Activated CD4-positive, alpha-beta T cell treated with anti-CD3 and anti-CD28 coated beads for 48 hours (primary cell): ENCODE measurements around the gene MAP2.

Experiments
- DNase-seq: peaks from one replicate; pipeline ENCODE4 v3.0.0-alpha.2; 2020

Gene MAP2

DNA sequence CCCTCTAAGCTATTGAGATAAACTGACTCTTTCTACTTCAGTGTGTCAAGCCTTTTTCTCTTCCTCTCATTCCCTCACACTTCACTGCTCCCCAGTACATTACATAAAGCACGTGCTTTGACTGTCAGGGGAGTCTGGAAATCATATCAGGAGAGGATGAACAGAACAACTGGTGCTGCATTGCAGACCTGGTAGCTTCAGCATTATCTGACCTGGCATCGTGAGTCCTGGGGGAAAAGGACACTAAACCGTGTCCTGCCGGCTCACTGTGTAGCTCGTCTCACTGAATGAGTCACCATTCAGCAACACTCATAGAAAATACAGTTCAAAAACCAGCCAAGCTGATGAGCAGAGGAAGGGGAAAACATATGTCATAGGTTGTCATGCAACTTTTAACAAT is 239.3 kb downstream of the MAP2 start:
- no peak for DNase-seq

DNA sequence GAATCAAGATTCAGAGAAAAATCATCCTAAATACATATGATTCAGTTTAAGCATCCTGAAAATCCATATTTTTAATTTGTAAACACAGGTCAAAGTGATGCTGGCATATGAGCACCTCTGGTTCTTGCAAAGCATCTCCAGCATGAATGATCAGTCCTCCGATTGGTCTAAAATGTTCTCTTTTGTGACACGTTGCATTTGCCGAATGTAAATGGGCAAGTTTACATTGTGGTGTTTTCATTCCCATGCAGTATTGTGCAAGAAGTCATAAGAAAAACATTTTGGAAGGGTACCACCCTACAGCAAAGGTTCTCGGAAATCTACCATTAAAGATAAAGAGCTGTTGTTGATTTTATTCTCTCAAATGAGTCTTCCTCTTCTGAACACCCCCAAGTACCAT is 239.8 kb downstream of the MAP2 start:
- no peak for DNase-seq

DNA sequence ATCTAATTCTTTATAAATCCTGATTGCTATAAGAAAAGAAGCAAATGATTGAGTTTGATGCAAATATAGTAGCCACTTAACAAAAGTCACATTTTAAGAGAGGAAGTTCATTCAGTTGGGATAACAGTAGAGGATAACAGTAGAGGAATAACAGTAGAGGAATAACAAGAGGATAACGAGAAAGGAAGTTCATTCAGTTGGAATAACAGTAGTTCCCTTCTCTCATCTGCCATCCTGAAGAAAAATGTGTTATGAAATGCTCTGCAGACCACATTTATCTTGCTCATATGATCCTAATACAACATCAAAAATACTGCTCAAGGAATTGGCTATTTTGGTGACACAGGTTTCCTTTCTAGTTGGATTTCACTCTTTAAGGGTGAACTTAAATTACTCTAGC is 242.4 kb downstream of the MAP2 start:
- DNase-seq, result no peak

DNA sequence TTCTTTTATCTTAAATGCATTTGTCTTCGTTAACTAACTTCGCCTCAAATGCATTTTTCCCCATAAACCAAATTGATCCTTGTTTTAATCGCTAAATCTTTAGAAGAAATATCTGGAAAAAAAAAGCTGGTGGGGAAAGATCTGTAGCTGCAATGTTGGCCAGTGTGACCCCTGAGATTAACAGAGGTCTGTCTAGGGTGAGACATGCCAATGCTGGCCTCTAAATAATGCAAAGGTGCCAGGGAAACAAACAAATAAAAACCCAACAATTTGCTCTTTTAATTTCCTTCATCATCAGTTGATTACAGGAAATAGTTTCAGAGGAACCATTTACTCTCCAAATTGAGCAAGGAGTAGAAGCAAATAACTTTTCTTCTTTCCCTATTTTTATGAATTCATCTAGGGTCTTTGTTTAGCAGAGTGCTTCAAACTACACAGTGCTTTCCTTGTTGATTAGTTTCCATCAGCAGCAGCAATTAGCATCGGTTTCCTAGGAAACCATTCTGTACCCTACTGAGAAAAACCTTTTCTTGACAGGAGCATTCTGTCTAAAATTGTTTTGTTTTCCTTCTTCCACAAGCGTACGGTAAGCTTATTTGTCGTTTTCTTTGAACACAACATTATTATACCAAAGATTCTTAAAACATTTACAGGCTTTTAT is 247.3 kb downstream of the MAP2 start:
- no peak for DNase-seq

DNA sequence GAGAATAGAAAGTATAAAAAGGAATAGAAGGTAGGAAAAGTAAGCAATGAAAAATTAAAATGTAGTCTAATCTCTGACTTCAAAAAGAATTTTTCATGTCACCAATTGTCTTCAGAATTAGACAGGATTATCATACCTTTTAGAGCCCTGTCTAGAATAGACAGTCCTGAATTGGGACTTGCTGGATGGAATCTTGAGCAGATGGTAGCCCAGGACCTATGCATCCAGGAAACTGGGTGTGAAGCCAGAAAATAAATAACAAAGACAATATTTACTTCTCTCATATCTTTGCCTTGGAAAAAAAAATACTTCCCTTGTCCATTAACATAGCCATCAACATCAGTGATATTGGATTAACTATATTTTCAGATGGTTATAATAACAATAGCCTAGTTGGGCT is 250.0 kb downstream of the MAP2 start:
- DNase-seq, result no peak

DNA sequence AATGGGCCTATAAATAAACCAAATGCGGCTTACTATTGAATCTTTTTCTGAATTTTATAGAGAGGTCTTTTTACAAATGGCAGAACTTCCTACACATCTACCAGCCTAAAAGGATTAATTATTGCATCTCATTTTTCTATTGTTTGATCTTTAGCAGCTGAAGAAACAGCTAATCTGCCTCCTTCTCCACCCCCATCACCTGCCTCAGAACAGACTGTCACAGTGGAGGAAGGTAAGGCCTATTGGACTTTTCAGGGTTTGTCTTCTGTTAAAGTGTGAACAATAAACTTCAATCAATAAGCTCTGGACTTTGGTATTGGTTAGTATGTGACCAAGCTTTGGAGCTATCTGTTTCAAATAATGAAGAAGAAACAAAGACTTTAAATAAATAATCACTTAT is 256.7 kb downstream of the MAP2 start:
- no peak for DNase-seq

DNA sequence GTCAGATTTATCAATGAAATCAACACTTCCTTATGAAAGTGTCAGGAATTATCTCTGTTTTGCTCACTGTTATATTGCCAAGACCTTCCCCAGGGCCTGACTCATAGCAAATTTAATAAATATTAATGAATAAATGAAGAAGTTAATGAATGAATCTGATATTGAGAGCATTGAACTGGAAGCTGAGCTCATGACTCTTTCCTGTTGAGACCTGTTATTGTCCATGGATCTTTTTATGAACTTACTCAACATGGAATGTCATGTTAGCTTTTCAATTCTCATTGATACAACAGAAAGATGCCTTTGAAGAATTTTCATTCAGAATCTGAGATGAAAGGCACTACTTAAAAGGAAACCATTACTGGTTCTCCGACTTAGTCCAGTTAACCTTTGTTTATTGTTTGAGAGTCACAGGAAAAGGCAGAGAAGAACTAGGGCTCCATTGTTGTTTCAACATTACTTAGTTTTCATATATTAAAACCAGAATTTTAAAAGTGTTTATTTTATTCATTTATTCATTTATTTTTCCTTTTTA is 257.4 kb downstream of the MAP2 start:
- DNase-seq, result no peak

DNA sequence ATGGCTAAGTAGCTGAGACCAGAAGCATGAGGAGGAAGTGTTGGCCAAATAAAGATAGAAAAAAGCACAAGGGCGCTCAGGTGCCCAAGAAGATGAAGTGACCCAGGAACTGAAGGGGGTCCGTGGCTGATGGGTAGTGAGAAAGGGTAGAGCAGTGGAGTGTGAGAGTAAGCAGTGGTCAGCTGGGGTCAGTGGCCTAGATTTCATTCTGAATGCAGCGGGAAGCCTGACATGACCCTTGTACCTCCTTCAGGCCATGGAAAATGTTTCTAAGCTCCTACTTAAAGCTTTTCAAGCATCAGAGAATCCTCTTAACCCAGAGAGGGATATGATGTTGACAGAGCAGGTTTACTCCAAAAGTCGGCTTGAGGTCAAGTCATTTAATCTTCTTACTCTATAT is 258.8 kb downstream of the MAP2 start:
- DNase-seq, result no peak

DNA sequence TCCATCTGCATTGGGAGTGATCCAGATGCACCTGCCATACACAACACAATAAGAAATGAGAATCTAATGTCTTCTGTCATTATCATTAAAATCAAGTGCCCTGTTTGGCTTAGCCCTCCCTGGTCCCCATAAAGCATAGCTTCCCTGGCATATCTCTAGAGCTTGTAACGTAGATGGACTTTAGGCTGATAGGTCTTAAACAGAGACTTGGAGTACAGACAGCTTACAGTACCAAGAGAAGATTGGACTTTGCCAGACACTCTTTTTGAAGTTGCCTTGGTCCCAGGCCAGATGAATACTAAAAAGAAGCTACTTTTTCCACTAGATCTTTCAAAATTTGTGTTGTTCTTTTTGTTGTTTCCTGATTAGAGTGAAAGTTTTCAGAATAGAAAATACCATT is 261.5 kb downstream of the MAP2 start:
- no peak for DNase-seq

DNA sequence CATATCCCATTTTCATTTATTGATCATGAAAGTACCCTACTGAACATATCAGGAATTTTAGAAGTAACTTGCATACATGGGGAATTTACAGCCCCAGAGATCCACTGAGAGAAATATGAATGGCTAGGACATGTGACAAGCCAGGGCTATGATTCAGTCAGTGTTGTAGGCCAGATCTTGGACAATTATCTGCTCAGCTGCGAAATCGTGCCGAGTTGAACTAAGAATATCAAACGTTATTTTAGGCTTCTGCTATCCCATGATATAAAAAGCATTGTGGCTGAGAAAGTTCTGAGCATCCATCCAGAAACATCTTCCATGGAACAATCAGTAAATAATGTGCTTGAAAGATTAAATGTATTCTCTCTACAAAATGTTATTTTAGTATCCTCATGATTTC is 262.1 kb downstream of the MAP2 start:
- DNase-seq, result no peak

DNA sequence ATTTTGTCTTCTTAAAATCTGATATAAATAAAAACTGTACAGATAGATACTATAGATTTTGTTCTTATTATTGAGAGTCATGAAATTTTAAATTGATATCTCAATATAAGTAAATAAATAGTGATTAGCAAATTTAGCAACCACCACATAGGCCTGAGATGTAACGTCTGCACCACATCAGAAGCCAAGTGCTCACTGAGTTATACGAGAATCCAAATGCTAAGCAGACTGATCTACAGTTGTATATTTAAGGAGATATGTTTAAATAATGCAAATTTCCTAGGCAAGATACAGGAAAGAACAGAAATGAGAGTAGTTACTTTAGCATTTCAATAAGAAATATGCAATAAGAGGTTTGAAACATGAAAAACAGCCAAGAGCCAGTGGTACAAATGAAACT is 262.6 kb downstream of the MAP2 start:
- DNase-seq, result no peak

DNA sequence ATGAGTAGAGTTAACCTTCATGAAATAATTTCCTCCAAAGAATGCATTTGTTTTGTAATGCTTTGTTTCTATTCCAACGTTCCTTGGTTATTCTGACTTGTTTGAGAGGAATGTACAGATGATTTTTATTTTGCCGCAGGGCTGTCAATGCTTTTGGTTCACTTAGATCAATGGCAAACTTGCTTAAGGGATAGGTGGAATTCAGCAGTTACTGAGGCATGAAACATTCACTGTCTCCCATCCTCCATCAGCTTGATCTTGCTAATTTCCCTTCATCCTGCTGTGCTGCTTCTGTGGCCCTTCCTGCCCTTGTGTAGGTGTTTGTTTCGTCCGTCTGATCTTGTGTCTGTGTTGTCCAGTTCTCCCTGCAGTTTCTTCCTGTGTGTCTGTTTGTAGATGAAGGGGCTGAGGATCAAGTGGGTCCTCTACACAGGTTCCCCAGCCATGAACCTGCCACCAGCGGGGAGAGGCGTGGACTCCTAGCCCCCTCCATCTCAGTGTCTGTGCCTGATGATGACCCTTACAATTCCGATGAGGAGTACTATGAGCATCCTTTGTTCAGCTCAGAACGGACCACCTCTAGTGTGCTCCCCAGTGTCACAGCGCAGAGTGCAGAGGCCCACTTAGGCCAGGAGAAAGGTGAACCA is 263.6 kb downstream of the MAP2 start:
- no peak for DNase-seq

DNA sequence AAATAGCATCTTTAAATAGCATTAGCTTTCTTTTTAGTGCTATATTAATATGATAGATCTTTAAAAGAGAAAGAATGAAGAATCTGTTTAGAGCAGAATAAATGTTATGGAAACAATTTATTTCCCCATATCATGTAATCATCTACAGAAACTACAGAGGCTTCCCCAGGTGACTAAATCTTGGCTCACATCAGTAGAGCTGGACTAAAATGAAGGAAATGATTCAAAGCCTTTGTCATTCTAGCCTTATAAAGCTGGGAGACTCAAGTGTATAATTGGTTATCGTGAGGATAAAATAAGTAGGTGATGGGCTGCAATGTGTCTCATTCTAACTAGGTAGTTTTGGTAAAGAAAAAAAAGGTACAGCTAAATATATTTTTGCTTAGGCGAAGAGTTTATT is 264.5 kb downstream of the MAP2 start:
- DNase-seq, result no peak

DNA sequence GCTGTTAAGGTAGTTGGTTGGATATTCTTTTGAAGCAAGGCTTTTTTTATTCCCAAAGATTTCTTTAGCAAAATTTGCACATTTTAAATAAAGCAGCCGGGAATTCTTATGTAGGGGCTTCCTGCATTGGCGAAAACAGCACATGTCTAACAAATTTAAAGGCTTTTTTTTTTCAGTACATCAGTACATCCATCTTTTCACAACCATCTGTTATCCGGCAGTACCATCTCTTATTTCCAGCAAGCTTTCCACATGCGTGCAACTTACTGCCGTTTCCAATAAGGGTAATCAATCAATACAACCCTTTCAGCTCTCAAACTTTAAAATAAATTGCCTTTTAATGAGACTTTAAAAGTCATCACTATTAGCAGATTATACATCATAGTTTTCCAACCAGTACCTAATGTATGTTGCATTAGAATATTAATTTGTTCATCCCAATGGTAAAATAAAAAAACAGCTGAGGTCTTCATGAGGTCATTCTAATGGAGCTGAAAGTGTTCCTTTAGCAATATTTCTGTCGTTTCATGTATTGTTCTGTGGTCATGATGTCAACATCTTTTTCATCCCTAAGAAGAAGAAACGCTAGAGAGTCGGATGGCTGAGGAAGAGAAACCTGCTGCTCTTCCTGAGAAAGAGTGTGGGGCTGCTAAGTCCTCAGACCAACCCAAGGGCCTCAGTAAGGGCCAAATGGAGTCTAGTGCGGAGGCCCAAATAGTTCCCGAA is 266.3 kb downstream of the MAP2 start:
- no peak for DNase-seq

DNA sequence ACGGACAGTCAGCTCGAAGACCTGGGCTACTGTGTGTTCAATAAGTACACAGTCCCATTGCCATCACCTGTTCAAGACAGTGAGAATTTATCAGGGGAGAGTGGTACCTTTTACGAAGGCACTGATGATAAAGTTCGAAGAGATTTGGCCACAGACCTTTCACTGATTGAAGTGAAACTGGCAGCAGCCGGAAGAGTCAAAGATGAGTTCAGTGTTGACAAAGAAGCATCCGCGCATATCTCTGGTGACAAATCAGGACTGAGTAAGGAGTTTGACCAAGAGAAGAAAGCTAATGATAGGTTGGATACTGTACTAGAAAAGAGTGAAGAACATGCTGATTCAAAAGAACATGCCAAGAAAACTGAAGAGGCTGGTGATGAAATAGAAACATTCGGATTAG is 270.9 kb downstream of the MAP2 start:
- DNase-seq, result no peak

DNA sequence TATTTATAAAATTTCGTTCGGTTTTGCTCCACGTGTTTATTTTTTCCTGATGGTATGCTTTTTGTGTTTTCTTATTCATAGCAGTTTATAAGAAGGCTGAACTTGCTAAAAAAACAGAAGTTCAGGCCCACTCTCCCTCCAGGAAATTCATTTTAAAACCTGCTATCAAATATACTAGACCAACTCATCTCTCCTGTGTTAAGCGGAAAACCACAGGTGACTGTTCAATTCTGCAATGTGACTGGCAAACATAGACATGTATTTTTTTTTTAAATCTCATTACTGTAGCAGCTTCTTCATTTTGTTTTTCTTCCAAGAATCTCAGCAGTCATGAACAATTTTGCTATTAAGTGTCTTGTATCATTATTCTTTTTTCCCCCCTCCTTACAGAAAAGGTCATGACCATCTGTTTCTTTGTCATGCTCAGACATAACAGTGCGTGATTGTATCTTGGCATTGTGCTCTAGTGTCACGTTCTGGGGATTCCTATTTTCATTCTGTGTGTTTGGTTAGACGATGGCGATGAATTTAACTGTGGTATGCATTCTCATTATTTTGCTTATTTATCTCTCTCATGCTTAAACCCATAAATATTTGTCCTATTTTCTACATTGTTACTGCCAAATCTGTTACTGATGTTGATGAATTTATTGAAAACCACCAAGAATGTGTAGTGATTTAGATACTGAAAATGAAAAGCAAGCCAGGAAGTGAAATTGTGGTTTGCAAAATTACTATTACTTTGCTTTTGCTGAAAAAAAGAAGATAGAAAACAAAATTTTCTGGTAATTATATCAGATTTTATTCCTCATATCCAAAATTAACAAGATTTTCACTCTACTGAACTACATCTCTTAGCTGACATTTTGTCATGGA is 273.2 kb downstream of the MAP2 start:
- no peak for DNase-seq

DNA sequence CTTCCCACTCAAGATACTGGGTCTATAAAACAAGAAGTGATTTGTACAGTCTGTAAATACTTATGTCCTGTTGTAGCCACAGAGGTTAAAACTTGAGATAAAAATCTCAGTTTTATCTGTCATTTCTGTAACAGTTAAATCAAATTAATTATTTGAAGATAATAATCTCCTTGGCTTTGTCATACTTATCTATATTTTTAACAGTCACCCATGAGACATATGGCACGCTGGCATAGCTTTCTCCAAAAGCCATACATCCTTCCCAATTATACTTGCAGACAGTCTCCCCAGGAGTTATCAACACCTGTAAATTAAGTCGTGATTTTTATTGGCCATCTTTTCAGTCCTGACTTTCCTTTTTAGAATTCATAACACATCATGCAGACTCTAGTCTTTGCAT is 278.9 kb downstream of the MAP2 start:
- no peak for DNase-seq

DNA sequence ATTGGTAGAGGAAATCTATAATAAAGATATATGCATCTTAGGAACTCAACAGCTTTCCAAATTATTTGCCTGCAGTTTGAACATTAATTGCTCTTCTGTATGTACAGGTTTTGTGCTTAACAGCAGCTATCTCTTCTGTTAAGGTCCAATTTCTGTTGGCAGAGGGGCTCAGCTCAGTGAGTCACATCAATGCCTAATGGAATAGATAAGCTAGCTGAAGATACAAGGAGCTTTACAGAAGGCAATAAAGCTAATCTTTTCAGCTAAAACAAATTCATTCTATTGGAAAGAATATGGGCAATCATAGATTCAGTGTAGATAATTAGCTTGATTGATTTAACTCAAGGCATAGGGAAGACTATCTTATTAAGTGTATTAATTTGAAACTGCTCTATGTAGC is 289.4 kb downstream of the MAP2 start:
- no peak for DNase-seq

DNA sequence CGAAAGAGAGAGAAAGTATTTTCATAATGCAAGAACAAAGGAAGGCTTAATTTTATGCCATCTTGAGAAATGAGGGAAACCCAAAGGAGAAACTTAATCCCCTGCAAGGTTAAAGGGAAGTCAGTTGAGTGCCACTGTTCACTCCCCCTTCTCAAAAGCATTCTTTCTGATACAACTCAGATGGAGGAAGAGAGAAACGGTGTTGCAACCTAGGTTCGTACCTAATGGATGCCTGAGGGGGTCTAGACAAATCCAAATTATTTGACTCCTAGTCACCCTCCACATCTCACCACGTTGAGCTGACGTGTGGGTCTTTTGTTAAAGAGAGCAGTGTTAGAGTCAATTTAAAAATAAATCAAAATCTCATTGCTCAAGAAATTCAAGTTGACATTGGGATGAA is 295.2 kb downstream of the MAP2 start:
- no peak for DNase-seq

DNA sequence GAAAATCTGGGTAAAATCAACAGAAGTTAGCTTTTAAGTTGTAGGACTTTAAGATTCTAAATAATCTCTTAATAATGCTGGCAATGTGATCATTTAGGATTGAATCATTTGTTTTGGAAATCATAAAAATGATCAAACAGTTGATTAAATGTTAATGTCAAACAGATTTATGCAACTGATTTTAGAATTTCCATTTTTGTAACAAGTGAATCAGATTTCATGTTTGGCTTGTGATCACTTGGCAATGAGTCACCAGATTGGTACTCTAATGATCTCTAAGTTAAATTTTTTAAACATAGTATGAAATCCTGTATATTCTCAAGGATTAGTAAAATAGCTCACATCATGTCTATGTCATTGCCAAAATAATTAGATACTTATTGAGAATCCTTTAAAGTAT is 297.6 kb downstream of the MAP2 start:
- DNase-seq, result no peak

DNA sequence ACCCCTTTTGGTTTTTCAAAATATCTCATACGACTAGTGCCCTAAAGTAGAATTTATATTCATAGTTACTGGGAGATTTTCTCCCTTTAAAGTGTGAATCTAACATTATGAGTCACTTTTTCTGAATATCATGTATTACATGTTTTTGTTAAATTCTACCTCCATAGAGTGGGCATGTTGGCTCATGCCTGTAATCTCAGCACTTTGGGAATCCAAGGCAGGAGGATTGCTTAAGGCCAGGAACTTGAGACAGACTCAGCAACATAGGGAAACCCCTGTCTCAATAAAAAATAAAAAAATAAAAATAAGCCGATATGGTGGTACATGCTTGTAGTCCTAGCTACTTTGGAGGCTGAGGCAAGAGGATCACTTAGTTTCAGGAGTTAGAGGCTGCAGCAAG is 302.5 kb downstream of the MAP2 start:
- no peak for DNase-seq

DNA sequence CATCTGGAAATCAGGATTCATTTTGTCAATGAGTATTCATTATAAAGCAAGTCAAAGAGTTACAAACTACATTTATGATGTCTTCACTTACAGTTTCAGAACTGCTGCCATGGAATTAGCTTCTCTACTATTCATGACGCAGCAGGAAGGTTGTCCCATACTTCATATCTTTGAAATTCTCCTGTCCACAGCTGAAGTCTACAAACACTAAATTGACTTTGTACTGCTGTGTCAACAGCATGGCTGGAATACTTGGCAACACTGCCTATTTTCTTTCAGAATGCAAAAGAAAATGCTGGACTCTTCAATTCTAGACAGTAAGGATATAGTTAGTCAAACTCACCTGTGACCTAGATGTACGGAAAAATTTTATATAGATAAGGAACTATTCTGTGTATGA is 303.2 kb downstream of the MAP2 start:
- DNase-seq, result no peak

DNA sequence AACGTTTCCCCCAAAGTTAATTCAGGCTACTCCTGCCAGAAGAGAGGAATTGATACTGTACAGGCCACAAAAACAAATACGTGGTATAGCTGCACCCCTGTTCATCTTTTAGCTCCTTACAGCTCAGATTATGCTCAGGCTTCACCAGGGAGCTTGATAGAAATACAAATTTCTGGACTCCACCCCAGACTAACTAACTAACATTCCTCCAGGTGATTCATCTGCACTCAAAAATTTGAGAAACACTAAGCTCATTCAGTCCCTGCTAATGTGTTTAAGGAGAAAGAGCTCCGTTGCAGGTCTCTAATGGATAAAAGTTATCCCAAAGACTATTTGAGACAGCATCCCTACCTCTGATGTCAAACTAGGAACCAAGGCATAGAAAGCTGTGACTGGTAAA is 311.0 kb downstream of the MAP2 start:
- DNase-seq, result no peak
